ENCODE data around the gene SHKBP1. TPM values are rescaled to one million over a fixed set of nuclear protein-coding genes. Genes with fewer than 3 reads are reported as not detected.
"Not testable (repeated sequence)": the region's sequence is repeated elsewhere in the genome, so short reads cannot be mapped to it uniquely, and the experiment has no call there.

SHKBP1 gene
- total RNA-seq, 1 experiment from 2014 or later: 47.4 TPM

DNA sequence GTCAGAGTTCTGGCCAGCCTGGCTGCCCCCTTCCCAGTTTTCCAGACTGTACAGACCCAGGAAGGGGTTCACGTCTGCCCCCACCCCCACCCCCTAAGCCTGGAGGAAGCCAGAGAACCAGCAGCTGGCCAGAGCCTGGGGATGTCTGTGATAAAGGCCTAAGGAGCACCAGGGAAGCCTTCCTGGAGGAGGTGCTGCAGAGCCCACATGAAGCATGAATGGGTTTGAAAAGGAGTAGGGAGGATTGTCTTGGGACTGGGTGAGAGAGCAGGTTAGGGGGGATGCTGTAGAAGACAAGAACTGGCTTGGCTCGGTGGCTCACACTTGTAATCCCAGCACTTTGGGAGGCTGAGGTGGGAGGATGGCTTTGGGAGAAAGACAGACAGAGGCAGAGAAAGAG, 5.8 kb downstream of the SHKBP1 start:
- no peak for DNase-seq (ENCODE audit: low read depth)

DNA sequence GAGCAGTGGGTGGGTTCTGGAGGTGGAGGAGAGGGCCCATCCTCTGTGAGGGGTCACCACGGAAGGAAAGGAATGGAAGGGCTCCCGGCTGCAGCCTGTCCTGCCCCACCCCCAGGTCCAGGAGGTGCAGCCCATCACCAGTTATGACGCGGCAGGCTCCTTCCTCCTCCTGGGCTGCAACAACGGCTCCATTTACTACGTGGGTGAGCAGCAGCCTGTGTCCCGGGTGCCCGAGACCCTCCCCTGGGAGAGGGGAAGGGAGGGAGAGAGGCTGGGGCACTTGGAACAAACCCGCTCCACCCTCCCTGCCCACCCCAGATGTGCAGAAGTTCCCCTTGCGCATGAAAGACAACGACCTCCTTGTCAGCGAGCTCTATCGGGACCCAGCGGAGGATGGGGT, 6.6 kb downstream of the SHKBP1 start:
- DNase-seq (ENCODE audit: low read depth): no peak

GRCh38 chr19:40584007-40584406, 7.3 kb downstream of the SHKBP1 start:
- DNase-seq (ENCODE audit: low read depth): no peak

GRCh38 chr19:40585241-40585981, 8.7 kb downstream of the SHKBP1 start:
- peak; percentile 95 for DNase-seq (ENCODE audit: low read depth)

- no peak for DNase-seq (ENCODE audit: low read depth)
Observed at GRCh38 chr19:40585982-40586422, 9.3 kb downstream of the SHKBP1 start.

DNA sequence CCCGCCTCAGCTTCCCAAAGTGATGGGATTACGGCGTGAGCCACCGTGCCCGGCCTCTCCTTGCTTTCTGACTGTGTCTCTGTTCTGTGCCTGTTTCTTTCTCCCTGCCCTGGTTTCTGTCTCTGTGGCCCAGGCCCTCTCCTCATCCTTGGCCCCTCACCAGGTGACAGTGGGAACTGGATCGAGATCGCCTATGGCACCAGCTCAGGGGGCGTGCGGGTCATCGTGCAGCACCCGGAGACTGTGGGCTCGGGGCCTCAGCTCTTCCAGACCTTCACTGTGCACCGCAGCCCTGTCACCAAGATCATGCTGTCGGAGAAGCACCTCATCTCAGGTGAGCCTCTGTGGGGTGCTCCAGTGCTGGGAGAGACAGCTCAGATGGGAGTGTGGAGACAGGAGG, 9.9 kb downstream of the SHKBP1 start:
- DNase-seq (ENCODE audit: low read depth): no peak

- peak; percentile 71 for DNase-seq (ENCODE audit: low read depth)
Observed at GRCh38 chr19:40588110-40588854, 11.6 kb downstream of the SHKBP1 start.

GRCh38 chr19:40588926-40589569, 12.4 kb downstream of the SHKBP1 start:
- DNase-seq (ENCODE audit: low read depth): no peak

GRCh38 chr19:40589591-40590429, 13.1 kb downstream of the SHKBP1 start:
- DNase-seq (ENCODE audit: low read depth): no peak

DNA sequence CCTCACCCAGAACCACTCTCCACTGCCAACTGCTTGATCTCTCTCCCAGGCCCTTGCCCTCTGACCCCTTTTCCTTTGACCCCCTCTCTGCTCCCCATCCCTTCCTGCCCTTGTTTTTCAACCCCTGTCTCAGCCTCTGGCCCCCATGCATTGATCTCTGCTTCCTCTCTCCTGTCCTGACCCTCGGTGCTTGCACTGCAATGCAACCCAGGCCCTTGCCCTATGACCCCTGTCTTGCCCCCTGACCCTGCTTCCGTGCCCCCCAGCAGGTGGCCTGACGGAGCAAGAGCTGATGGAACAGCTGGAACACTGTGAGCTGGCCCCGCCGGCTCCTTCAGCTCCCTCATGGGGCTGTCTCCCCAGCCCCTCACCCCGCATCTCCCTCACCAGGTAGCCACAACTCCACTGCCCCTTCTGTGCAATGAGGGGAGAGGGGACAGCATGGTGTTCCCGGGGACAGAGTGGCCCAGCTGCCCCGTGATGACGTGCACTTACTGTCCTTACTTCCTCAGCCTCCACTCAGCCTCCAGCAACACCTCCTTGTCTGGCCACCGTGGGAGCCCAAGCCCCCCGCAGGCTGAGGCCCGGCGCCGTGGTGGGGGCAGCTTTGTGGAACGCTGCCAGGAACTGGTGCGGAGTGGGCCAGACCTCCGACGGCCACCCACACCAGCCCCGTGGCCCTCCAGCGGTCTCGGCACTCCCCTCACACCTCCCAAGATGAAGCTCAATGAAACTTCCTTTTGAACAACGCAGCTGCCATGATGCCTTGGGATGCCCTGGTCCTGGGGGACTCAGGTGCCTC, 14.0 kb downstream of the SHKBP1 start:
- DNase-seq (ENCODE audit: low read depth): no peak

- DNase-seq (ENCODE audit: low read depth): not testable (repeated sequence)
Observed at GRCh38 chr19:40591724-40592123, 15.1 kb downstream of the SHKBP1 start.

- peak; percentile 63 for DNase-seq (ENCODE audit: low read depth)
Observed at GRCh38 chr19:40592170-40592569, 15.5 kb downstream of the SHKBP1 start.

GRCh38 chr19:40594255-40594654, 17.6 kb downstream of the SHKBP1 start:
- no peak for DNase-seq (ENCODE audit: low read depth)

DNA sequence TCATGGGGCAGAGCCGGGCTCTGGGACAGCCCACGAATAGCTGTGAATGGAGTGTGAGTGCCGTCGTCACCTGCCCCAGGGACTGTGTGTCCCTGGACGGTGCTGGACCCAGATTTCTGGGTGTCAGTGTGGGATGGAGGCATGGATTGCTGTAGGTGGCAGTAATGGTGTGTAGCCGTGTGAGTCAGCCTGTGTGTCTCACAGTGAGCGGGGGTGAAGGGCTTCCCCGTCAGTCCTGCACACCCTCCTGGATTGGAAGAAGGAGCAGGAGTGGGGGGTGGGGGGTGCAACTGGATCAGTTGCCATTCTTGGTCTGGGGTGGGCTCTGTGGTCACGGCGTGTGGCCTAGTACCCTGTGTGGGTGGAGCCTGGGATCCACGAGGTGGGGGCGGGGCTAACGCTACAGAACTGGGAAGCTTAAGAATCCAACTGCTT, 18.0 kb downstream of the SHKBP1 start:
- peak; percentile 54 for DNase-seq (ENCODE audit: low read depth)

DNA sequence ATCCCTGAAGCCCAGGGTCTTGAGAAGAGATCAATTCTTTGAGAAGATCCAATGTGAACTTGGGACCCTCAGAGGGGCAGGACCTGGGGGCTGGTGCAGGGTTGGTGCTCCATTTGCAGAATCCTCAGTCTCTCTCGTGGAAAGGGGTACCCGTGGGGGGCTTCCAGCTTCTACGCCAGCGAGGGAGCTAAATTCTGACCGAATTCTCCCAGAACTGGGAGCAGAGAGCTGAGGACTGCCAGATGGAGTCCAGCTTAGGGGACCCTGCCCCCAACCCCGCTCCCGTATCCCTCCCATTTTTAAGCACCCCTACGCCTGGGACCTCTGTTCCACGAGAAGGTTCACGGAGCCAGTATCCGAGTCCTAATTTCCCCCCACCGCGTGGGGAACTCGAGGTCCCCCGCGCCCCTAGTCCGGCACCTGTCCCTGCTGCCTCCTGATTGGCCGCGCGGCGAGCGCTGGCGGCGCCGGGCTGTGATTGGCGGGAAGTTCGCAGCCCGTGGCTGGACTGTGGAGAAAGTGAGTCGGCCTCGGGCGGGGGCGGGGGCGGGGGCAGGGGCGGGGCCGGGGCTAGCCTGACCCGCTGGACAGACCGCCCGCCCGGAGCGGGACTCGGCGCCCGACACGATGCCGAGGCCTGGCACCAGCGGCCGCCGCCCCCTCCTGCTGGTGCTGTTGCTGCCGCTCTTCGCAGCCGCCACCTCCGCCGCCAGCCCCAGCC, 20.1 kb downstream of the SHKBP1 start:
- peak; percentile 51 for DNase-seq (ENCODE audit: low read depth)

- DNase-seq (ENCODE audit: low read depth): no peak
Observed at GRCh38 chr19:40597329-40597838, 20.7 kb downstream of the SHKBP1 start.

DNA sequence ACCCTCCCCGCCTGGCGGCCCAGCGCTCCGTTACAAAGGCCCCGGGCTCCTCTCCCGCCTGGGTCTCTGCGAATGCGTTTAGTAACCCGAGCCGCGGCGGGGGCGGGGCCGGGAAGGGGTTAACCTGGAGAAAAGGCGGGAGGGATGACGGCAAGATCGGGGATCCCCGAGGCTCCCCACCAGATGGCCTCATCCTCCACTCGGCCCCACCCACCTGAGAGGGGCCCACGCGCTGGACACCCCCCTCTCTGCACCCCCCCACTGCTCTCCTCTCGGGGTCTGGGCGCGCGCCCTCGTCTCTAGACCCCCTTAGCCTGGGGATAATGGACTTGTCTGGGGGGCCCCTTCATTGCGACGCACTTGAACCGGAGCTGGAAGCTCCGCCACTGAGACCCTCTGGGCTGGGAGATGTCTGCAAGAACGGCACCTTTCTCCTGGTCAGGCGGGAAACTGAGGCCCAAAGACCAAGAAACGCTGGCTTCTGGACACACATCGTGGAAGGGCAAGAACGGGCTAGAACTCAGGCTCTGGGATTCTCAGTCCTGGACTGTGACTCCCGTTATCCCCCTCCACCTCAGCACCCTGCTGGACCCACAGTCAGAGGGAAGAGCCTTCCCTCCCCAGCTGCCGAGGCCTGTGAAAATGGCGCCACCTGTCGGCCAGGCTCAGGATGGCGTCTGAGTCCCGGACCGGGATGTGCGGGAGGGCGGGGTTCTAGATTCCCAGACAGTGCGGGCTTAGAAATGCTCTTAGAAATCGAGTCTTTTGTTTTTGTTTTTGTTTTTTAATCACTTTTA, 21.6 kb downstream of the SHKBP1 start:
- DNase-seq (ENCODE audit: low read depth): peak; percentile 86

- DNase-seq (ENCODE audit: low read depth): no peak
Observed at GRCh38 chr19:40598918-40599307, 22.2 kb downstream of the SHKBP1 start.
